Daoy (cell line): Measurements from ENCODE around the gene PPM1E. TPM values are rescaled to one million over a fixed set of nuclear protein-coding genes. Genes with fewer than 3 reads are reported as not detected.

Experiments used
- DNase-seq: peaks from one replicate; pipeline ENCODE4 v3.0.0-alpha.2; 2015; ENCODE audit warnings: low read depth
- total RNA-seq: library from RNA; depleted of rRNA; stranded (reverse); fragments of >200 nt; shearing (Covaris generic); gene quantifications from 2 replicates; pipeline ENCODE4 v1.2.3, GENCODE V29; 2014

The PPM1E gene
- total RNA-seq, 1 experiment from 2014 or later = 2.5 TPM

DNA sequence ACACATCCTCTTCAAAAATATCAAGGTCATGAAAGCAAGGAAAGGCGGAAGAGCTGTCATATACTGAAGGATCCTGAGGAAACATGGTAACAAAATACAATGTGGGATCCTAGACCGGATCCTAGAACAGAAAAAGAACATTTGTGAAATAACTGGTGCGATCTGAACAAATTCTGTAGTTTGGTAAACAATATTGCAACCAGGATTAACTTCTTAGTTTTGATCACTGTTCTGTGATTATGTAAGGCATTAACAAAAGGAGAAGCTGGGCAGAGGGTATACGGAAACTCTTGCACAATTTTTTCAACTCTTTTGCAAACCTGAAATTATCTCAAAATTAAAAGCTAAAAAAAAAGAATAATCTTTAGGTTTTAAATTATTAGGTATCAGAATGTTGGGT lies 241.3 kb downstream of the PPM1E start:
- no peak for DNase-seq

DNA sequence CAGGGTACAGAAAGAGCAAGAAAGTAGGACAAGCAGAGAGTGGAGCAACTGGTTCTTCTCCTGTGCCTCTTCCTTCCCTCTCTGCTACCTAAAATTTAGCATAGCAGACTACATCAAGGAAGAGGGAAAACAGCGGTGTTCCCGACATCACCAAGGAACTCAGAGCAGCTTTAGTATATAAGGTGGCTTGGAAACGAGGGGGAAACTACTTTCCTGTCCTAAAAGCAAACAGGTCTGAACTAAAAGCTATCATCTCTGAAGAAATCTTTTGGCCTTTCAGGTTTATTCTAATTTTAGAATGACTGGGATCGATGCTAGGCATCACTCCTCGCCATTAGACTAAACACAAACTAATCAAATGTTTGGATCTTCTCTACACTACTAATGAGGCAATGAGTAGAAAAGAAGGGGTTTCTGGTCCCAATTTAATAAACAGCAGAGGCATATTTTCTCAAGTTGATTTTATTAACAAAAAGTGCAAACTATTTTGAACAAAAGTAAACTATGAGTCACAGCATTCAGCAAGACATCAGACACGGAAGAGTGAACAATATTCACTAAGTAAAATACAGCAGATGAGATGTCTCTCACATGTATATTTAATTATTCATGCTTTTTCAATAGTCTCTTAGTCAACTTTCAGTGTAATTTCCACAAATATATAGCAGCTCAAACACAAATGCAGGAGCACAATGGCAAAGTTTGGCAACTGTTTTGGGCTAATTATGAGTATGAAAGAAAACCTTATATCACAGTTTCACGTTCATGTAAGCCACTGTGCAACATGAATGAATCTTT lies 242.3 kb downstream of the PPM1E start:
- no peak for DNase-seq

DNA sequence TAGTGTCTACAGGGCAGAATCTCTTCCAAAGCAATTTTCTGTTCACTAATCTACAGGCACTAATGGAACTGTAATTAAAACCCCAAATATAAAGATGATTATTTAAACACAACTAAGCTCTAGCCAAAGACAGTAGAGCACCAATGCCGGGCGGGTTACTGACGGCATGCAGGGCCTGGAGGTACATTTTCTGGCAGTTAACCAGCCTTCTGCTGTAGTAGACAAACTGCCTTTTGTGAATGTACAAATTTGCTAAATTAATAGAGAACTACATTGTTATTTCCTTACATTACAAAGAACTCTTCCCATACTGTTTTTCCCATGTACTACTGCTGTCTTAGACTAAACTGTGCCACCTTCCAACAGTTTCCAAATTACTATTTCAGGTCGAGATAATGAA lies 243.2 kb downstream of the PPM1E start:
- no peak for DNase-seq

DNA sequence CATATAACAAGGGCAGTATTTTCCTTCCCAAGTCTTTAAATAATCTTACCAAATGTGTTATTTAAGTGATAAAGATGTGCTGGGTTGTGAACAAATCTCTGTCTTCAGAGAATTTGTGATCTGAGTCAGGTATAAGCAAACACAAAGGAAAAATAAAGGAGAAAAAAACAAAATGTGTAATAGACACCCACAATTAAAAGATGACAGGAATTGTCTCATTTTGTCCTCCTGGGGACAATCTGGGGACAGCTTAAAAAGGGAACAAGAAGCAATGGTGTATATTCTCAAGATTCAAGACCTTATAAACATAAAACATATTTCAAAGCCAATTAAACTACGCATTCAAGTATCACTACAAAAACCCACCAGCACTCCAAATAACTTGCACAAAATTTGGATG lies 243.8 kb downstream of the PPM1E start:
- no peak for DNase-seq

DNA sequence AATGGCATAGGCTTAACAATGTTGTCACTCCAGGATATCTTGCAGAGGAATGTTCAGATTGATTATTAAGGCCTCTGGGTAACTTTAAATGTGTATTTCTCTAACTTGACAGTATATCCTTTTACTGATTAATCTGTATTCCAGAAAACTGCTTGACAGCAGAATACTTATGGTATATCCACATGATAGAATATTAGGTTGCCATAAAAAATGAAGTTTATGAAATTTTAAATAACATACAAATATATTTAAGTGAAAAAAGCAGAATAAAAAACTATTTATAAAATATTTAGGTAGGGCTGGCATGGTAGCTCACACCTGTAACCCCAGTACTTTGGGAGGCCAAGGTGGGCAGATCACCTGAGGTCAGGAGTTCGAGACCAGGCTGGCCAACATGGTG lies 244.4 kb downstream of the PPM1E start:
- no peak for DNase-seq

DNA sequence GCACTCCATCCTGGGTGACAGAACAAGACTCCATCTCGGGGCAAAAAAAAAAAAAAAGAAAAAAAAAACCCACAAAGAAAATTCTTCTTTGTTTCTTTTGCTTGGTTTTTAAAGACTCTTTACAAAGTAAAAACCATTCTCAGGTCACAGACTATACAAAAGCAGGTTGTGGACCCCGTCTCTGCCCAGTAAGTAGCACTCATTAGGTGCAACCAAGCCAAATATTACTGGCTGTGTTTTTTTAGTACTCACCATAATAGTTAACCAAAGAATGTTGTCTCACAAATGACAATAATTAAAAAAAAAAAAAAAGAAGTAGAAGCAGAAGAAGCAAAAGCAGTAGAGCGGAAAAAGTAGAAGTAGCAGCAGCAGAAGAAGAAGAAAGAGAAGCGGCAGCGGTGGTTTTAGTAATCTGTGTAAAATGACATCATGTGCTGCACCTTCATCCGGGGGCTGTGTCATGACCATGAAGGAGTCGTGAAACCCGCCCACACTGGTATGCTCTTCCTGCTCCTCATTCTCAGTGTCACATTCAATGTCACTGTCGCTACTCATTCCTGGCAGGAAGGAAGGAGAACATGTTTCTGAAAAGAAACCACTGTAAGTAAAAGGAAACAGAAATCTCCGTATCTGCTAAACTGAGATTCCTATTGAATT lies 245.6 kb downstream of the PPM1E start:
- peak; percentile 25 for DNase-seq

DNA sequence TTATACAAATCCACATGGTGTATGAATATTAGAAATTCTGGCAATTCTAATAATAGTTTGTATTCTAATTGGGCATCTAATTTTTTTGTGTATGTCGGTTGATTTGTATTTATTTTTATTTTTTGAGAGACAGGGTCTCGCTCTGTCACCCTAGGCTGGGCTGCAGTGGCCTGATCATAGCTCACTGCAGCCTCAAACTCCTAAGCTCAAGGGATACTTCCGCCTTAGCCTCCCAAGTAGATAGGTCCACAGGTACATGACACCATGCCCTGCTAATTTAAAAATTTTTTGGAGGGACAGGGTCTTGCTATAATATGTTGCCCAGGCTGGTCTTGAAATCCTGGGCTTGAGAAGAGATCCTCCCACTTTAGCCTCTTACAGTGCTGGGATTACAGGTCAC lies 246.5 kb downstream of the PPM1E start:
- DNase-seq = no peak

DNA sequence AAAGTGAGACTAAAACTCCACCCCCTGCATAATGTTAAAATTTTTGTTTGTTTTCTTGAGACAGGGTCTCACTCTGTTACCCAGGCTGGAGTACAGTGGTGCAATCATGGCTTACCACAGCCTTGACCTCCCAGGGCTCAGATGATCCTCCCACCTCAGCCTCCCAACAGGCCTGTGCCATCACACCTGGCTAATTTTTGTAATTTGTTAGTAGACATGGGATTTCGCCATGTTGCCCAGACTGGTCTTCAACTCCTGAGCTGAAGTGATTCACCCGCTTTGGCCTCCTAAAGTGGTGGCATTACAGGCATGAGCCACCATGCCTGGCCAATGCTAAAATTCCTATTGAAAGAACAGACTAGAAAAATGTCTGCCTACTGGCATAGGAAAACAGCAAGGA lies 247.2 kb downstream of the PPM1E start:
- DNase-seq = peak; percentile 13

DNA sequence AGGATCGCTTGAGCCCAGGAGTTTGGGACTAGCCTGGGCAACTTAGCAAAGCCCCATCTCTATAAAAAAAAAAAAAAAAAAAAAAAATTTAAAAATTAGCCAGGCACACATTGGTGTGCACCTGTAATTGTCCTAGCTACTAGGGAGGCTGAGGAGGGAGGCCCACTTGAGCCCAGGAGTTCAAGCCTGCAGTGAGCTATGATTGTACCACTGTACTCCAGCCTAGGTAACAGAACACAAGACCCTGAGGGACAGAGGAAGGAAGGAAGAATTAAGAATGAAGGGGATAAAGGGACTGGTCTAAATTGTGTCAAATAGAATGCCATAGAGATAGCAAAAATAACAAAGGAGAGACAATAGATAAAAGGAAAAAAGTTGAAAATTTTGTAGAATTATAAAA lies 248.2 kb downstream of the PPM1E start:
- no peak for DNase-seq

DNA sequence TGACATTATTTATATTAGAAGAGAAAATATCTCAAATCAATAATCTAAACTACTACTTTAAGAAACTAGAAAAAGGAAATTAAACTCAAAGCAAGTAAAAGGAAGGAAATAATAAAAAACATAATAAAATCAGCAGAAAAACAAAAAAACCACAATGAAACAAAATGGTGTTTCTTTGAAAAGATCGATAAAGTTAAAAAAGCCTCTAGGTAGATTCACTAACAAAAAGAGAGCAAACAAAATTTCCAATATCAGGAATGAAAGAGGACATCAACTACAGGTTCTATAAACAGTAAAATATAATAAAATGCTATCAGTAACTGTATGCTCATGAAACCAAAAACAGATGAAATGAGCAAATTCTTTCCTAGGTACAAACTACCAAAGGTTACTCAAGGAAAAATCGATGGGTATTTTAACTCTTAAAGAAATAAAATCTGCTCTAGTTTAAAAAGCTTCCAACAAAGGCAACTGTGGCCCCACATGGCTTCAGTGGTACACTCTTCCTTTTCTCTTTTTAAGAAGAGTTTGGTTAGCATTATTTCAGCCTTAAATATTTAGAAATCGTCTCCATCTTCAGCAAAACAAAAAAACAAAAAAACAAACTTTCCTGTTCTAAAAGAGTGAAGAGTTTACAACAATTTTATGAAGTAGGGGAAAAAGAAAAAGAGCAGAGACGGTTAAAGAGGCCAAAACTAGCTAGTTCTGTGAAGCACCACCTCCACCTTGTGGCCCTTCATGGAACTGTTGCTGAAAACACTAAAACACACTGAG lies 248.9 kb downstream of the PPM1E start:
- peak; percentile 40 for DNase-seq

DNA sequence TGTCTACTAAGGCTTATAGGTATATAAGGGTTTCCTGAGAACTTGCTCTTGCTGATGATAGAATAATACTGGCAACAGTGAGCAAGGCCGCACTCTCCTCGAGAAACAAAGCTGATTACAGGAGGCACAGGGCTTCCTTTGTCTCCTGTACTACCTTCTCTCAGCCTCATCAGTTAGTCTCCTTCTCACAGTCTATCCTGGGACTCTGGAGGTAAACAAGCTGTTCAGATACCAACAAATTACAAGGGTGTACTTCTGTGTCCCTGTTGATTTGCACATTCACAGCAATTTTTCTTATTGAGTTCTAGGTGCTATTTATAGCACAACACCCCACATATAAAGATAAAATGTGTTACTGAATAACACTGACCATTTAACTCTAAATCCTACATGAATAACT lies 252.3 kb downstream of the PPM1E start:
- no peak for DNase-seq

DNA sequence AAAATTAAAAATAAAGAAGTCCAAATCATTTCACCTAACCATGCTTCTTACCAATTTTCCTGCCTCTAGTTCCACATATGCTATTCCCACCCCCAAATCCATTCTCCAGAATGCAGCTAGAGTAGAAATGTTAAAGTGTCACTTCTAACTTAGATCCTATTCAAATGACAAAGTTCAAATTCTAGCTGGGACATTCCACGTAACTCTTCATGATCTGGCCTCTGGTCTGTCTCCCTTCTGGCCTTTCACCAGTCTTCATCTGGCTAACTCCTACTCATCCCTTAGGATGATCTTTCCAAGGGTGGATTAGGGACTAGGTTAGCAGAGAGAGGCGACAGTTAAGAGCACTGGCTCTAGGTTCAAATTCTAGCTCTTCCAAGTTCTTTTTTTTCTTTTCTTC lies 253.1 kb downstream of the PPM1E start:
- no peak for DNase-seq

DNA sequence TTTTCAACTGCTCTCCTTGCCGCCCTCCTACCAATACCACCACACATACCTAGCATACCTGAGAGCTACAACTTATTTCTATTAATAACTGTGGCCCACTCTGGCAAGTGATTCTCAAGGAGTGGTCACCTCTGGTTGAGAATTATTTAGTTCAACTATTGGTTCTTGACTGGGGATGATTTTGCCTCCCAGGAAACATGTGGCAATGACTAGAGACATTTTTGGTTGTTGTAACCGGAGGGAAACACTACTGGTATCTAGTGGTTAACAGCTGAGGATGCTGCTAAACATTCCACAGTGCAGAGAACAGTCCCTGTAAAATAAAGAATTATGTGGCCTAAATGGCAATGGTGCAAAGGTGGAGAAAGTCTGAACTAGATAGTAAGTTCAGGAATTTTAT lies 254.4 kb downstream of the PPM1E start:
- DNase-seq = no peak

DNA sequence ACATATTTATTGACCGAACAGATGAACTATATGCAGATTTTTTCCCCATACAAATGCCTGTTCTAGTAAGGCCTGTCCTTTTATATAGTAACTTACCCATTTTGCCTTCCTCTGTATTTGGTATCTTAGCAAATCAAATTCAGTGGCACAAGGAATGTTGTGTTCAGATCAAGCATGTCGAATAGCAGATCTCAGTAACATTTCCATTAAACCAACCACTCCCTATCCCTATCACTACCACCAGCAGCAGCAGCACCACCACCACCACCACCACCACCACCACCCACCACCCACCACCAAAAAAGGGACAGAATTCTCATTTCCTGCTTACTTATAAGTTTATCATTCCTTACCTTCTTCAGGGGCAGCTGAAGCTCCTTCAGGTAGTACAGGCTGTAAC lies 256.3 kb downstream of the PPM1E start:
- DNase-seq = no peak

DNA sequence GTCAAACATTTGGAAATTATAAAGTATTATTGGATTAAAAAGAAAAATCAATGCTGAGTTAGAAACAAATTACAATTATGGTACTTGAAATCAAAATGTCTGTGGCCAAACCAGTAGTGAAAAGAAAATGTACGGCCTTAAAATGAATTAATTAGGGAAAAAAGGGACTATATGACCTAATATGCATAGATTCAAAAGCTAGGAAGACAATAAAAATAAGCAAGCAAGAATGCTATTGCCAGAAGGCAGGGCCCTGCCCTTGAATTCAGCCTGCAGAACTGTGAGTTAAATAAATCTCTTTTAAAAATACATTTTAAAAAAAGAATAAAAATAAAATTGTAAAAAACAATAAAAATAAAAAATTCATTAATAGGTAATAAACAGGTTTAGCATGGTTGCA lies 262.4 kb downstream of the PPM1E start:
- DNase-seq = no peak

DNA sequence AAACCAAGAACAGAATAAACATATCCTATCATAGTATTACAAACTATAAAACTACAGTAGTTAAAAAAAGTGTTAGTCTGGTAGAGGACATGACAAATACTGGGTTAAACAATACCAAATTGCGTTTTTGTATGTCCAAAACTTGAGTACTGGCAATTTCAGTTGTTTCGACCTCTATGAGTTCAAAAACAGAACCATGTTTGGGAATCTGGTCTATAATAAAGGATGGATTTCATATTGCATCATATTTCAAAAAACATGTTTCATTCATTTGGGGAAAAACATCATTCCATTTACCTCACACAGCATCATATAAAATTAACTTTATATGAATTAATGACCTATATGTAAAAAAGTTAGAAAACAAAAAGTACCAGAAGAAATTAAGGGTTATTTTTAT lies 269.3 kb downstream of the PPM1E start:
- no peak for DNase-seq

DNA sequence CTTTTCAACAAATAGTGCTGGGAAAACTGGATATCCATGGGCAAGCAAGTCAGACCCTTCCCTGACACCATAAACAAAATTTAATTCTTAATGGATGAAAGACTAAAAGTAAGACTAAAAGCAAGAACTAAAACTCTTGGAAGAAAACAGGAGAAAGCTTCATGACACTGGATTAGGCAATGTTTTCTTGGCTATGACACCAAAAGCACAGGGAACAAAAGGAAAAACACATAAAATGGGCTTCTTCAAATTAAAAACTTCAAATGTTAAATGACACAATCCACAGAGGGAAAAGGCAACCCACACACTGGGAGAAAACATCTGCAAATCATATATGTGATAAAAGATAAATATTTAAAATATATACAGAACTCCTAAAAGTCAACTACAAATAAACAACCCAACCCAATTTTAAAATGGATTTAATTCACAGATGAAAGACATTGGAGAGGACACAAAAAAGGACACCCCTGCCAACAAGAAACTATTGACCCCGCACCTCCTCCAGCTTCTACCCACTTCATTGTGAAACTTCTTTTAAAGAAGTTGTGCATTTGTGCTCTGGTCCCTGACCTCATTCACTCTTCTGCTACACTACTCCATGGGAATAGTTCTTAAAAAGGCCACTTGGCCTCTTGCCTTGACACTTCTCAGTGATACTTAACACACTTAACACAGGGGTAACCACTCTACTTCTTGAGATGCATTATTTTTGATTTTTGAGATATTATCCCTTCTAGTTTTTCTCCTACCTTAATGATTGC lies 270.7 kb downstream of the PPM1E start:
- no peak for DNase-seq

DNA sequence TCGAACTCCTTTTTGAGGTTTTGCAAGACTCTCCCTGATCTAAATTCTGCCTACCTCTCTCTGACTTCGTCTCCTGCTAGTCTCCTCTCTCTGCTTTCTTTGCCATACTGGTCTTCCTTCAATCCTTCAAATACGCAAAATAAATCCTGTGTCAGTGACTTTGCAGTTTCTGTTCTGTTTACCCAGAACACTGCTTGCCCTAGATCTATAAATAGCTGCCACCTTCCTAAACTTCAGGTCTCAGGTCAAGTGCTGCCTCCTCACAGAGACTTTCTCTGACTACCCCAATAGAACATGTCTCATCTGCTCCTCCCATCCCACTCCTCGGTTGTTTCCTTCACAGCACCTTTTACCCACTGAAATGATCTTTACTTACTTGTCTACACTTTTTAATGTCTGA lies 272.1 kb downstream of the PPM1E start:
- DNase-seq = no peak

DNA sequence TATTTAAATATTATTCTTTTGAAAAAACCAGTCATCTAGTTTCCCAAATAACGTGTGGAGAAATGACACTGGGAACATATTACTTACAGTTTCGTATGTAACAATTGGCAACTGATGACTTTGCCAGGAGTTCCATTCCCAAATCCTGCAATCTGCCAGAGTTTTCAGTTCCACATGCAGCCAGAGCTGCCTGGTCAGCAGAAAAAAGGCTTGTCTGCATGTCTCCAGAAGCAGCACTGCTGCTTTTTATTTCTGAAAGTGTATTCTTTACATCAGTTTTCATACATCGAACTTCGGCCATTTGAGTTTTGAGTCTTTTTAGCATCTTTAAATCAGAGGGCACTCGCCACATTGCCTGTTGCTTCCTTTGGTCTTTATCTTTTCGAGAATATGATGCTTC lies 272.7 kb downstream of the PPM1E start:
- DNase-seq = no peak

DNA sequence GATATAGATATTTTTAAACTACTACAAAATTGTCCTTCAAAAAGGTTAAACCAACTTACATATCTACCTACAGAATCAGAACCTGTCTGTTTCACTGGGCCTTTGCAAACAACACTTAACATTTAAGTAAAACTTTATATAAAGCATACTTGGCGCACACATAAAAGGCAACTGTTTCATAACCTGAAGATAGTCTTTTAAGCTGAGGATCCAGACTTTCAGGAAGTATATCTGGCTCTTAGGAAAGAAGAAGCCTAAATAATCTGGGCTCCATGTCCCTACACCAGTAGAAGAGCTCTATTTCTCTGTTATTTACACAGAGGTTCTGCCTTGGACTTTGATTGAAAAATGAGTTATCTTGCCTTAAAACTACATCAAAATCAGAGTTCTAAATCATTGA lies 275.2 kb downstream of the PPM1E start:
- no peak for DNase-seq
